Vagina (tissue), 2 donors: ENCODE results near the gene ECE2. TPM values are rescaled to one million over a fixed set of nuclear protein-coding genes. Genes with fewer than 3 reads are reported as not detected.

ENCODE experiments used
- DNase-seq, 2 donors: peaks; one replicate each; pipeline ENCODE4 v3.0.0-alpha.2; 2017; ENCODE audit errors: extremely low spot score in 2 of 2
- H3K27ac ChIP-seq: fragments of 200-600 bp; sonication (generic); one replicate; pipeline ENCODE4 v1.5.1; 2019
- H3K27me3 ChIP-seq: fragments of 200-600 bp; sonication (generic); one replicate; pipeline ENCODE4 v1.5.1; 2019
- H3K36me3 ChIP-seq, 2 donors: fragments of 200-600 bp; sonication (generic); one replicate each; pipeline ENCODE4 v1.5.1; 2017 to 2019
- H3K4me1 ChIP-seq: fragments of 200-600 bp; sonication (generic); one replicate; pipeline ENCODE4 v1.5.1; 2019
- H3K4me3 ChIP-seq, 2 donors: fragments of 200-600 bp; sonication (generic); 1 replicate in 1 of 2; 2 replicates in 1 of 2; pipeline ENCODE4 v1.5.1; 2016 to 2019
- H3K9me3 ChIP-seq: fragments of 200-600 bp; sonication (generic); one replicate; pipeline ENCODE4 v1.5.1; 2019
- POLR2A ChIP-seq, 2 donors: fragments of 450-650 bp; IDR thresholded peaks; one replicate each; pipeline ENCODE4 v1.6.1; 2017; ENCODE audit warnings: antibody characterized with exemption in 2 of 2, mild to moderate bottlenecking in 2 of 2, moderate library complexity in 2 of 2
- POLR2AphosphoS5 ChIP-seq, 2 donors: sonication (generic); formaldehyde crosslinking; IDR thresholded peaks; one replicate each; pipeline ENCODE4 v1.9.0; 2017; ENCODE audit warnings: antibody characterized with exemption in 2 of 2, mild to moderate bottlenecking in 2 of 2, low read depth in 1 of 2; ENCODE audit not compliant: insufficient read depth in 1 of 2
- intact Hi-C: fragments of 100-400 bp; cut with DNase I; formaldehyde crosslinking; loops from one replicate; pipeline ENCODE4 v1.15.1; 2023
- total RNA-seq: library from RNA; depleted of rRNA; stranded (reverse); fragments of >200 nt; gene quantifications from one replicate; pipeline ENCODE4 v1.2.3, GENCODE V29; 2016
- TF ChIP-seq, protein P1 (sequence below), 3 experiments: fragments of 450-650 bp in 2 of 3; fragments of 200-600 bp in 1 of 3; sonication (generic) in 1 of 3; IDR thresholded peaks; one replicate each; pipeline ENCODE4 v1.5.1; 2017 to 2019; ENCODE audit warnings: antibody characterized with exemption in 3 of 3, mild to moderate bottlenecking in 2 of 3, moderate library complexity in 2 of 3

Gene ECE2
- total RNA-seq, 1 donor from 2014 or later = 1.7 TPM

DNA sequence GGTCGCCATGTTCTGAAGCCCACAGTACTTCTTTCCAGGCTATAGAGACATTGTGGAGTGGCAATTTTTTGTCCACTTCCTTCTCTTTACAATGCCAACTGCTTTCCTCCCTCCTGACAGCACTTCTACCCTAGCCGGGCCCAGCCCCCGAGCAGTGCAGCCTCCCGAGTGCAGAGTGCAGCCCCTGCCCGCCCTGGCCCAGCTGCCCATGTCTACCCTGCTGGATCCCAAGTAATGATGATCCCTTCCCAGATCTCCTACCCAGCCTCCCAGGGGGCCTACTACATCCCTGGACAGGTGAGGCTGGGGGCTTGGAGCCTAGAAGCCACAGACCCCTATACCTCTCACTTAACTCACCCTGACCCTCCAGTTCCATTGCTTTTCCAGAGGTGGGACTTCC is 41.4 kb downstream of the ECE2 start:
- TF ChIP-seq, protein P1, sequence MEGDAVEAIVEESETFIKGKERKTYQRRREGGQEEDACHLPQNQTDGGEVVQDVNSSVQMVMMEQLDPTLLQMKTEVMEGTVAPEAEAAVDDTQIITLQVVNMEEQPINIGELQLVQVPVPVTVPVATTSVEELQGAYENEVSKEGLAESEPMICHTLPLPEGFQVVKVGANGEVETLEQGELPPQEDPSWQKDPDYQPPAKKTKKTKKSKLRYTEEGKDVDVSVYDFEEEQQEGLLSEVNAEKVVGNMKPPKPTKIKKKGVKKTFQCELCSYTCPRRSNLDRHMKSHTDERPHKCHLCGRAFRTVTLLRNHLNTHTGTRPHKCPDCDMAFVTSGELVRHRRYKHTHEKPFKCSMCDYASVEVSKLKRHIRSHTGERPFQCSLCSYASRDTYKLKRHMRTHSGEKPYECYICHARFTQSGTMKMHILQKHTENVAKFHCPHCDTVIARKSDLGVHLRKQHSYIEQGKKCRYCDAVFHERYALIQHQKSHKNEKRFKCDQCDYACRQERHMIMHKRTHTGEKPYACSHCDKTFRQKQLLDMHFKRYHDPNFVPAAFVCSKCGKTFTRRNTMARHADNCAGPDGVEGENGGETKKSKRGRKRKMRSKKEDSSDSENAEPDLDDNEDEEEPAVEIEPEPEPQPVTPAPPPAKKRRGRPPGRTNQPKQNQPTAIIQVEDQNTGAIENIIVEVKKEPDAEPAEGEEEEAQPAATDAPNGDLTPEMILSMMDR (IDR thresholded peaks at IDR 0.05) = no peak
- TF ChIP-seq POLR2AphosphoS5 (IDR thresholded peaks at IDR 0.05; ENCODE audit: insufficient read depth in 1 of 2, low read depth in 1 of 2) (no peak), POLR2A (IDR thresholded peaks at IDR 0.05) (no peak)
- intact Hi-C loops = no loop called here
- DNase-seq = no peak
- Histone ChIP-seq H3K9me3 (no peaks in the 10 kb centered on the region), H3K27ac (peak overlapping the region; percentile 94), H3K4me3 (no peak overlapping the region), H3K4me1 (peaks cover 68% of the 10 kb centered on the region), H3K36me3 (peaks cover 6 to 26% of the 10 kb centered on the region in 2 donors), H3K27me3 (no peaks in the 10 kb centered on the region)

DNA sequence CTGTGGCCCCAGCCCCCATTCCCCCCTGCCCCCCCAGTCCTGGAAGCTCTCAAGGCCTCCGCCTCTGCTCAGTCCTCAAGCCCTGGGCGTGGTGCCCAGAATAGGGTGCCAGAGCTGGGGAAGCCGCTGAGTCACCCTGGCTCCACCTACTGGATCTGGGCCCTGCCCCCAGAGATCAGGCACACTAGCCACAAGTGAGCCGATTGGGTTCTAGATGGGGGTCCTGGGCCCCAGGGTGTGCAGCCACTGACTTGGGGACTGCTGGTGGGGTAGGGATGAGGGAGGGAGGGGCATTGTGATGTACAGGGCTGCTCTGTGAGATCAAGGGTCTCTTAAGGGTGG is 44.3 kb downstream of the ECE2 start:
- Histone ChIP-seq H3K4me3 (peak overlapping the region; percentile 39 to 45), H3K36me3 (peaks cover 9 to 55% of the 10 kb centered on the region in 2 donors)

DNA sequence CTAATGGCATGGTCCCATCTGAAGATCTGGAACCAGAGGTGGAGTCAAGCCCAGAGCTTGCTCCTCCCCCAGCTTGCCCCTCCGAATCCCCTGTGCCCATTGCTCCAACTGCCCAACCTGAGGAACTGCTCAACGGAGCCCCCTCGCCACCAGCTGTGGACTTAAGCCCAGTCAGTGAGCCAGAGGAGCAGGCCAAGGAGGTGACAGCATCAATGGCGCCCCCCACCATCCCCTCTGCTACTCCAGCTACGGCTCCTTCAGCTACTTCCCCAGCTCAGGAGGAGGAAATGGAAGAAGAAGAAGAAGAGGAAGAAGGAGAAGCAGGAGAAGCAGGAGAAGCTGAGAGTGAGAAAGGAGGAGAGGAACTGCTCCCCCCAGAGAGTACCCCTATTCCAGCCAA is 45.8 kb downstream of the ECE2 start:
- Histone ChIP-seq H3K4me1 (peaks cover 53% of the 10 kb centered on the region), H3K27me3 (no peaks in the 10 kb centered on the region), H3K4me3 (no peak overlapping the region), H3K36me3 (peaks cover 20 to 71% of the 10 kb centered on the region in 2 donors), H3K9me3 (no peaks in the 10 kb centered on the region), H3K27ac (peak overlapping the region; percentile 95)
- no peak for DNase-seq
- TF ChIP-seq, protein P1 (IDR thresholded peaks at IDR 0.05) = no peak
- no peak for TF ChIP-seq POLR2A (IDR thresholded peaks at IDR 0.05)
- no peak for TF ChIP-seq POLR2AphosphoS5 (IDR thresholded peaks at IDR 0.05; ENCODE audit: insufficient read depth in 1 of 2, low read depth in 1 of 2)
- intact Hi-C loops = no loop called here

More for the DNA sequence above, 44.3 kb downstream of the ECE2 start:
- Histone ChIP-seq H3K27ac (peak overlapping the region; percentile 95), H3K4me1 (peaks cover 68% of the 10 kb centered on the region), H3K27me3 (no peaks in the 10 kb centered on the region), H3K9me3 (no peaks in the 10 kb centered on the region)
- DNase-seq = peak in 1 of 2 donors; percentile 96
- TF ChIP-seq POLR2AphosphoS5 (IDR thresholded peaks at IDR 0.05; ENCODE audit: insufficient read depth in 1 of 2, low read depth in 1 of 2) = peak; percentile 59 to 82
- TF ChIP-seq, protein P1 (IDR thresholded peaks at IDR 0.05) = no peak
- intact Hi-C loops = no loop called here

DNA sequence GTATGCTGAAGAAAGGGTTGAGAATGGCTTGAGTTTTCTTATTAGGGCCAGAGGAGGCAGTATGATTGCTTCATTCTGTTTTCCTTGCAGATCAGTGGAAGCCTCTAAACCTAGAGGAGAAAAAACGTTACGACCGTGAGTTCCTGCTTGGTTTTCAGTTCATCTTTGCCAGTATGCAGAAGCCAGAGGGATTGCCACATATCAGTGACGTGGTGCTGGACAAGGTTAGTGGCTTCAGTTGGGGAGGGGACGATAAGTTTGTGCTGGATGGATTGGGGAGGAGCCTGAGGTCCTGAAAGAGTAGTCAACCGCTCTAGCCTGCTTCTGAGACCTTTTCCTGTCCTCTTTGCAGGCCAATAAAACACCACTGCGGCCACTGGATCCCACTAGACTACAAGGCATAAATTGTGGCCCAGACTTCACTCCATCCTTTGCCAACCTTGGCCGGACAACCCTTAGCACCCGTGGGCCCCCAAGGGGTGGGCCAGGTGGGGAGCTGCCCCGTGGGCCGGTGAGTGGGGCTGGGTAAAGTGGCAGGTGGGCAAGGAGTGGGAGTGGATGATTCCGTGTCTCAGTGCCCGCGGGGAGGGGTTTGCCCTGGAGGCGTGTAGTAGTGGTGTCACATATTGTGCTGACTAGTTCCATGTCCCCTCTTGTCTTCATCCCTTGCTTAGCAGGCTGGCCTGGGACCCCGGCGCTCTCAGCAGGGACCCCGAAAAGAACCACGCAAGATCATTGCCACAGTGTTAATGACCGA is 47.1 kb downstream of the ECE2 start:
- Histone ChIP-seq H3K4me3 (no peak overlapping the region), H3K4me1 (peaks cover 41% of the 10 kb centered on the region), H3K36me3 (peaks cover 27 to 78% of the 10 kb centered on the region in 2 donors), H3K27ac (no peak overlapping the region), H3K9me3 (no peaks in the 10 kb centered on the region), H3K27me3 (no peaks in the 10 kb centered on the region)
- no peak for DNase-seq
- TF ChIP-seq, protein P1 (IDR thresholded peaks at IDR 0.05) = no peak
- no peak for TF ChIP-seq POLR2A (IDR thresholded peaks at IDR 0.05)
- no peak for TF ChIP-seq POLR2AphosphoS5 (IDR thresholded peaks at IDR 0.05; ENCODE audit: insufficient read depth in 1 of 2, low read depth in 1 of 2)
- intact Hi-C loops = no loop called here

DNA sequence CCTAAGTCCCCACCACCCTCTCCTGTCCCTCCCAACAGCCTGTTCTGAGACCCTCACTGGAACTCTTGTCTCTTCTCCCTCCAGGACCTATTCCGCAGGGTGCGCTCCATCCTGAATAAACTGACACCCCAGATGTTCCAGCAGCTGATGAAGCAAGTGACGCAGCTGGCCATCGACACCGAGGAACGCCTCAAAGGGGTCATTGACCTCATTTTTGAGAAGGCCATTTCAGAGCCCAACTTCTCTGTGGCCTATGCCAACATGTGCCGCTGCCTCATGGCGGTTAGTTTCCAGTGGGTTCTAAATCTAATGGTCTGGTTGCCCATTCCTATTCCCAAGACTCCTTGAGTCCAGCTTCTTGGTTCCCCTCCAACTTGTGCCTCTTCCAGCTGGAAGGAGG is 47.9 kb downstream of the ECE2 start:
- TF ChIP-seq POLR2AphosphoS5 (IDR thresholded peaks at IDR 0.05; ENCODE audit: insufficient read depth in 1 of 2, low read depth in 1 of 2) (no peak), POLR2A (IDR thresholded peaks at IDR 0.05) (no peak)
- TF ChIP-seq, protein P1 (IDR thresholded peaks at IDR 0.05) = no peak
- intact Hi-C loops = no loop called here
- H3K4me3 ChIP-seq = no peak overlapping the region
- no peaks in the 10 kb centered on the region for H3K9me3 ChIP-seq
- no peak overlapping the region for H3K27ac ChIP-seq
- H3K4me1 ChIP-seq = peaks cover 33% of the 10 kb centered on the region
- H3K27me3 ChIP-seq = no peaks in the 10 kb centered on the region
- peaks cover 28 to 83% of the 10 kb centered on the region in 2 donors for H3K36me3 ChIP-seq
- no peak for DNase-seq
